GM23338 (cell line): Measurements from ENCODE around the gene INPP4A. TPM values are rescaled to one million over a fixed set of nuclear protein-coding genes. Genes with fewer than 3 reads are reported as not detected.

Experiments used
- ATAC-seq: fragments of 200-7000 bp; cut with Tn5 transposase; 3 replicates; pipeline ENCODE4 v1.9.1; 2020
- DNase-seq: peaks from one replicate; pipeline ENCODE4 v3.0.0-alpha.2; 2015; ENCODE audit warnings: low spot score
- H2AFZ ChIP-seq: fragments of 200-600 bp; sonication (generic); 2 replicates; pipeline ENCODE4 v1.8.0; 2016; ENCODE audit warnings: antibody characterized with exemption, mild to moderate bottlenecking, moderate library complexity
- H3F3A ChIP-seq: fragments of 200-600 bp; sonication (generic); replicated peaks from 2 replicates; pipeline ENCODE4 v1.8.0; 2017; ENCODE audit warnings: antibody characterized with exemption, mixed run types, low read depth
- H3K27ac ChIP-seq: fragments of 200-600 bp; sonication (generic); 2 replicates; pipeline ENCODE4 v1.6.1; 2016; ENCODE audit warnings: low read depth
- H3K27me3 ChIP-seq: fragments of 200-600 bp; sonication (generic); 2 replicates; pipeline ENCODE4 v1.8.0; 2016; ENCODE audit warnings: mild to moderate bottlenecking, mixed run types, moderate library complexity; ENCODE audit not compliant: insufficient read depth
- H3K36me3 ChIP-seq: fragments of 200-600 bp; sonication (generic); 2 replicates; pipeline ENCODE4 v1.8.0; 2016; ENCODE audit warnings: mild to moderate bottlenecking; ENCODE audit not compliant: insufficient read depth
- H3K4me1 ChIP-seq: fragments of 200-600 bp; sonication (generic); 2 replicates; pipeline ENCODE4 v1.8.0; 2016; ENCODE audit warnings: mild to moderate bottlenecking, moderate library complexity; ENCODE audit not compliant: insufficient read depth
- H3K4me2 ChIP-seq: fragments of 200-600 bp; sonication (generic); 2 replicates; pipeline ENCODE4 v1.7.1; 2017; ENCODE audit warnings: mixed run types
- H3K4me3 ChIP-seq: fragments of 200-600 bp; sonication (generic); 2 replicates; pipeline ENCODE4 v1.6.1; 2016; ENCODE audit warnings: mixed run types
- H3K79me2 ChIP-seq: fragments of 200-600 bp; sonication (generic); replicated peaks from 2 replicates; pipeline ENCODE4 v1.8.0; 2017; ENCODE audit warnings: mild to moderate bottlenecking; ENCODE audit not compliant: insufficient read depth
- H3K9me2 ChIP-seq: fragments of 200-600 bp; sonication (generic); 2 replicates; pipeline ENCODE4 v1.8.0; 2017; ENCODE audit not compliant: insufficient read depth
- H4K20me1 ChIP-seq: fragments of 200-600 bp; sonication (generic); replicated peaks from 2 replicates; pipeline ENCODE4 v1.8.0; 2017; ENCODE audit warnings: mild to moderate bottlenecking; ENCODE audit not compliant: insufficient read depth
- H3K27ac Mint-ChIP-seq: 2 replicates; pipeline ENCODE4 v1.8.0; 2020; ENCODE audit warnings: inconsistent platforms, mild to moderate bottlenecking, moderate library complexity, mixed read lengths
- H3K27me3 Mint-ChIP-seq: 3 replicates; pipeline ENCODE4 v1.8.0; 2022; ENCODE audit warnings: low read depth, mild to moderate bottlenecking, moderate library complexity, mixed read lengths, inconsistent platforms; ENCODE audit not compliant: insufficient read depth, poor library complexity
- H3K36me3 Mint-ChIP-seq: 3 replicates; pipeline ENCODE4 v1.8.0; 2021; ENCODE audit warnings: low read depth, mild to moderate bottlenecking, inconsistent platforms, moderate library complexity, mixed read lengths
- H3K4me1 Mint-ChIP-seq: 3 replicates; pipeline ENCODE4 v1.8.0; 2020; ENCODE audit warnings: mild to moderate bottlenecking, inconsistent platforms, mixed read lengths
- H3K4me3 Mint-ChIP-seq: 3 replicates; pipeline ENCODE4 v1.8.0; 2021; ENCODE audit warnings: moderate library complexity, mild to moderate bottlenecking, inconsistent platforms, mixed read lengths
- H3K9me3 Mint-ChIP-seq: 3 replicates; pipeline ENCODE4 v1.8.0; 2020; ENCODE audit warnings: moderate library complexity, mild to moderate bottlenecking, inconsistent platforms, mixed read lengths
- CREB1 ChIP-seq: fragments of 250-450 bp; sonication (Bioruptor Pico); IDR thresholded peaks from 2 replicates; pipeline ENCODE4 v1.5.0; 2020; ENCODE audit warnings: low read depth, mild to moderate bottlenecking, moderate library complexity
- EZH2phosphoT487 ChIP-seq: fragments of 200-600 bp; sonication (generic); IDR thresholded peaks from one replicate; pipeline ENCODE4 v1.8.1; 2018; ENCODE audit warnings: antibody characterized with exemption; ENCODE audit not compliant: unreplicated experiment
- NANOG ChIP-seq: IDR thresholded peaks from 2 replicates; pipeline ENCODE4 v1.6.1; 2016; ENCODE audit warnings: antibody characterized with exemption, borderline replicate concordance
- POLR2AphosphoS5 ChIP-seq: IDR thresholded peaks from 2 replicates; pipeline ENCODE4 v1.6.1; 2016; ENCODE audit warnings: antibody characterized with exemption, low read depth
- STAT1 ChIP-seq: IDR thresholded peaks from one replicate; pipeline ENCODE4 v1.6.1; 2016; ENCODE audit warnings: antibody characterized with exemption; ENCODE audit not compliant: unreplicated experiment
- ZNF114 ChIP-seq: fragments of 250-450 bp; sonication (Bioruptor Pico); IDR thresholded peaks from 2 replicates; pipeline ENCODE4 v1.5.0; 2020; ENCODE audit warnings: mild to moderate bottlenecking, moderate library complexity
- polyA plus RNA-seq: library from polyadenylated mRNA; unstranded; fragments of >200 nt; fragmentation: Nextera tagmentation; extraction: Ambion mirVana; gene quantifications from 2 replicates; pipeline ENCODE4 v1.2.1, GENCODE V29; 2016
- total RNA-seq: library from RNA; depleted of rRNA; stranded (reverse); fragments of >200 nt; shearing (Covaris generic); gene quantifications from 2 replicates; pipeline ENCODE4 v1.2.3, GENCODE V29; 2014
- TF ChIP-seq, protein P1 (sequence below): fragments of 250-450 bp; sonication (Bioruptor Pico); IDR thresholded peaks from 2 replicates; pipeline ENCODE4 v1.5.0; 2020; ENCODE audit warnings: mild to moderate bottlenecking, moderate library complexity

Gene INPP4A
- total and polyA plus RNA-seq, 2 experiments from 2014 or later, result 8.5 to 36.9 TPM

DNA sequence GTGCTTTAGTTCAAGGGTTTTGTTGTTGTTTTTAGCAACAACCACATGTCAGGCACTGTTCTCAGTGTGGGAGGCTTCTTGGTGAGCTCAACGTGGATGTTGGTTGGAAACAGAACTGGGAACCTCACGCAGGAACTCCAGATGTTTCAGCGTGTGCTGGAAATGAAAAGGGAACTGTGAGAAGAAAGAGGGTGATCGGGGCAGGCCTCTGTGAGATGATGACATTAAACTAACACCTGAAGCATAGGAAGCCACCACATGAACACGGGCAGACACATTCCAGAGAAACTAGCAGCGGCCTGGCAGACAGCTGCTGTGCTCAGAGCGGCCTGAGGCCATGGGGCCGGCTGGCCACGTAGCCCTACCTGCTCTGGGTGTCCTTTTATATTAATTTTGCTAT, 97.2 kb downstream of the INPP4A start:
- no peak overlapping the region for H3K4me3 ChIP-seq
- Mint-ChIP-seq H3K4me1 (no peaks in the 10 kb centered on the region; the same call in 2 of the 3 replicates), H3K9me3 (no peaks in the 10 kb centered on the region), H3K27me3 (peaks cover 9% of the 10 kb centered on the region), H3K27ac (no peak overlapping the region), H3K4me3 (no peak overlapping the region), H3K36me3 (peaks cover 52% of the 10 kb centered on the region)
- ATAC-seq, result no peak
- no peaks in the 10 kb centered on the region for H3F3A ChIP-seq
- no peak overlapping the region for H3K27ac ChIP-seq
- H3K36me3 ChIP-seq, result peaks cover 5% of the 10 kb centered on the region; the same call in 1 of the 2 replicates
- TF ChIP-seq EZH2phosphoT487 (no peak), STAT1 (no peak), CREB1 (CRISPR knock-in tag) (no peak), NANOG (no peak)
- TF ChIP-seq, protein P1, sequence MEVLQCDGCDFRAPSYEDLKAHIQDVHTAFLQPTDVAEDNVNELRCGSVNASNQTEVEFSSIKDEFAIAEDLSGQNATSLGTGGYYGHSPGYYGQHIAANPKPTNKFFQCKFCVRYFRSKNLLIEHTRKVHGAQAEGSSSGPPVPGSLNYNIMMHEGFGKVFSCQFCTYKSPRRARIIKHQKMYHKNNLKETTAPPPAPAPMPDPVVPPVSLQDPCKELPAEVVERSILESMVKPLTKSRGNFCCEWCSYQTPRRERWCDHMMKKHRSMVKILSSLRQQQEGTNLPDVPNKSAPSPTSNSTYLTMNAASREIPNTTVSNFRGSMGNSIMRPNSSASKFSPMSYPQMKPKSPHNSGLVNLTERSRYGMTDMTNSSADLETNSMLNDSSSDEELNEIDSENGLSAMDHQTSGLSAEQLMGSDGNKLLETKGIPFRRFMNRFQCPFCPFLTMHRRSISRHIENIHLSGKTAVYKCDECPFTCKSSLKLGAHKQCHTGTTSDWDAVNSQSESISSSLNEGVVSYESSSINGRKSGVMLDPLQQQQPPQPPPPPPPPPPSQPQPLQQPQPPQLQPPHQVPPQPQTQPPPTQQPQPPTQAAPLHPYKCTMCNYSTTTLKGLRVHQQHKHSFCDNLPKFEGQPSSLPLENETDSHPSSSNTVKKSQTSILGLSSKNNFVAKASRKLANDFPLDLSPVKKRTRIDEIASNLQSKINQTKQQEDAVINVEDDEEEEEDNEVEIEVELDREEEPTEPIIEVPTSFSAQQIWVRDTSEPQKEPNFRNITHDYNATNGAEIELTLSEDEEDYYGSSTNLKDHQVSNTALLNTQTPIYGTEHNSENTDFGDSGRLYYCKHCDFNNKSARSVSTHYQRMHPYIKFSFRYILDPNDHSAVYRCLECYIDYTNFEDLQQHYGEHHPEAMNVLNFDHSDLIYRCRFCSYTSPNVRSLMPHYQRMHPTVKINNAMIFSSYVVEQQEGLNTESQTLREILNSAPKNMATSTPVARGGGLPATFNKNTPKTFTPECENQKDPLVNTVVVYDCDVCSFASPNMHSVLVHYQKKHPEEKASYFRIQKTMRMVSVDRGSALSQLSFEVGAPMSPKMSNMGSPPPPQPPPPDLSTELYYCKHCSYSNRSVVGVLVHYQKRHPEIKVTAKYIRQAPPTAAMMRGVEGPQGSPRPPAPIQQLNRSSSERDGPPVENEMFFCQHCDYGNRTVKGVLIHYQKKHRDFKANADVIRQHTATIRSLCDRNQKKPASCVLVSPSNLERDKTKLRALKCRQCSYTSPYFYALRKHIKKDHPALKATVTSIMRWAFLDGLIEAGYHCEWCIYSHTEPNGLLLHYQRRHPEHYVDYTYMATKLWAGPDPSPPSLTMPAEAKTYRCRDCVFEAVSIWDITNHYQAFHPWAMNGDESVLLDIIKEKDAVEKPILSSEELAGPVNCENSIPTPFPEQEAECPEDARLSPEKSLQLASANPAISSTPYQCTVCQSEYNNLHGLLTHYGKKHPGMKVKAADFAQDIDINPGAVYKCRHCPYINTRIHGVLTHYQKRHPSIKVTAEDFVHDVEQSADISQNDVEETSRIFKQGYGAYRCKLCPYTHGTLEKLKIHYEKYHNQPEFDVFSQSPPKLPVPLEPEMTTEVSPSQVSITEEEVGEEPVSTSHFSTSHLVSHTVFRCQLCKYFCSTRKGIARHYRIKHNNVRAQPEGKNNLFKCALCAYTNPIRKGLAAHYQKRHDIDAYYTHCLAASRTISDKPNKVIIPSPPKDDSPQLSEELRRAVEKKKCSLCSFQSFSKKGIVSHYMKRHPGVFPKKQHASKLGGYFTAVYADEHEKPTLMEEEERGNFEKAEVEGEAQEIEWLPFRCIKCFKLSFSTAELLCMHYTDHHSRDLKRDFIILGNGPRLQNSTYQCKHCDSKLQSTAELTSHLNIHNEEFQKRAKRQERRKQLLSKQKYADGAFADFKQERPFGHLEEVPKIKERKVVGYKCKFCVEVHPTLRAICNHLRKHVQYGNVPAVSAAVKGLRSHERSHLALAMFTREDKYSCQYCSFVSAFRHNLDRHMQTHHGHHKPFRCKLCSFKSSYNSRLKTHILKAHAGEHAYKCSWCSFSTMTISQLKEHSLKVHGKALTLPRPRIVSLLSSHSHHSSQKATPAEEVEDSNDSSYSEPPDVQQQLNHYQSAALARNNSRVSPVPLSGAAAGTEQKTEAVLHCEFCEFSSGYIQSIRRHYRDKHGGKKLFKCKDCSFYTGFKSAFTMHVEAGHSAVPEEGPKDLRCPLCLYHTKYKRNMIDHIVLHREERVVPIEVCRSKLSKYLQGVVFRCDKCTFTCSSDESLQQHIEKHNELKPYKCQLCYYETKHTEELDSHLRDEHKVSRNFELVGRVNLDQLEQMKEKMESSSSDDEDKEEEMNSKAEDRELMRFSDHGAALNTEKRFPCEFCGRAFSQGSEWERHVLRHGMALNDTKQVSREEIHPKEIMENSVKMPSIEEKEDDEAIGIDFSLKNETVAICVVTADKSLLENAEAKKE, result no peak
- no peak overlapping the region for H2AFZ ChIP-seq
- no peaks in the 10 kb centered on the region for H3K79me2 ChIP-seq
- no peak for DNase-seq
- no peaks in the 10 kb centered on the region for H4K20me1 ChIP-seq
- H3K9me2 ChIP-seq, result no peaks in the 10 kb centered on the region
- H3K4me1 ChIP-seq, result no peaks in the 10 kb centered on the region
- no peak overlapping the region for H3K4me2 ChIP-seq
- no peaks in the 10 kb centered on the region for H3K27me3 ChIP-seq

DNA sequence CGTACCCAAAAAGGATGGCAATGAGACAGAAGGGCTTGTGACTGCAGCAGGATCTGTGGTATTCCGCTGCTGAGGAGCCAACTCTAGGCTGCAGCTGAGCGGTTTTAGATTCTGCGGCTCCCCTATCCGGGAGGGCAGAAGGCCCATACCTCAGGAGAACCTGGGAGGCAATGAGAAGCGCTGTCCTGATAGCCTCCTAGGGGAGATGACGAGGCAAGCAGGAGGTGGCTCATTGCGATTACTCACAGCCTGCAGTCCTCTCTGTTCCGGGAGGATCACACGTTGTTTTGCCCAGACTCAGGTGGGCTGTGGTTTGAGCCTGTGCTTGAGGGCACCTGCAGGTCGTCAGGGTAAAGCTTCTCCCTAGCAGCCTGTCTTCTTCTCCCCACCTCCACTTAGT, 98.6 kb downstream of the INPP4A start:
- TF ChIP-seq EZH2phosphoT487 (no peak), ZNF114 (CRISPR knock-in tag) (no peak), POLR2AphosphoS5 (no peak)
- Mint-ChIP-seq H3K27me3 (peaks cover 14% of the 10 kb centered on the region), H3K9me3 (no peaks in the 10 kb centered on the region), H3K4me1 (no peaks in the 10 kb centered on the region; the same call in 2 of the 3 replicates), H3K27ac (no peak overlapping the region), H3K4me3 (no peak overlapping the region), H3K36me3 (peaks cover 57% of the 10 kb centered on the region)
- Histone ChIP-seq H3K79me2 (no peaks in the 10 kb centered on the region), H3K27ac (no peak overlapping the region), H3K4me1 (no peaks in the 10 kb centered on the region), H3F3A (no peaks in the 10 kb centered on the region), H2AFZ (no peak overlapping the region), H3K4me3 (no peak overlapping the region), H3K36me3 (peaks cover 5% of the 10 kb centered on the region; the same call in 1 of the 2 replicates), H3K27me3 (no peaks in the 10 kb centered on the region), H3K4me2 (no peak overlapping the region), H3K9me2 (no peaks in the 10 kb centered on the region), H4K20me1 (no peaks in the 10 kb centered on the region)
- no peak for DNase-seq
- no peak for ATAC-seq
